ENCODE results near the gene CCDC157.

- TF ChIP-seq EP300 (IDR thresholded peaks at IDR 0.05; ENCODE audit: borderline replicate concordance) (no peak), YY1 (IDR thresholded peaks at IDR 0.05; ENCODE audit: low read depth) (no peak), REST (IDR thresholded peaks at IDR 0.05; ENCODE audit: low read depth) (no peak), TAF1 (IDR thresholded peaks at IDR 0.05; ENCODE audit: low read depth) (no peak), RAD21 (IDR thresholded peaks at IDR 0.05; ENCODE audit: low read depth) (no peak), NFIC (IDR thresholded peaks at IDR 0.05) (no peak), ZBTB7A (IDR thresholded peaks at IDR 0.05; ENCODE audit: low read depth) (no peak)
- TF ChIP-seq, protein P1, sequence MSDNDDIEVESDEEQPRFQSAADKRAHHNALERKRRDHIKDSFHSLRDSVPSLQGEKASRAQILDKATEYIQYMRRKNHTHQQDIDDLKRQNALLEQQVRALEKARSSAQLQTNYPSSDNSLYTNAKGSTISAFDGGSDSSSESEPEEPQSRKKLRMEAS (IDR thresholded peaks at IDR 0.05): no peak
Measured at GRCh38 chr22:30338802-30339201, 18.0 kb upstream of the CCDC157 start.
